ENCODE measurements around the gene RAB3GAP1.

RAB3GAP1 gene

DNA sequence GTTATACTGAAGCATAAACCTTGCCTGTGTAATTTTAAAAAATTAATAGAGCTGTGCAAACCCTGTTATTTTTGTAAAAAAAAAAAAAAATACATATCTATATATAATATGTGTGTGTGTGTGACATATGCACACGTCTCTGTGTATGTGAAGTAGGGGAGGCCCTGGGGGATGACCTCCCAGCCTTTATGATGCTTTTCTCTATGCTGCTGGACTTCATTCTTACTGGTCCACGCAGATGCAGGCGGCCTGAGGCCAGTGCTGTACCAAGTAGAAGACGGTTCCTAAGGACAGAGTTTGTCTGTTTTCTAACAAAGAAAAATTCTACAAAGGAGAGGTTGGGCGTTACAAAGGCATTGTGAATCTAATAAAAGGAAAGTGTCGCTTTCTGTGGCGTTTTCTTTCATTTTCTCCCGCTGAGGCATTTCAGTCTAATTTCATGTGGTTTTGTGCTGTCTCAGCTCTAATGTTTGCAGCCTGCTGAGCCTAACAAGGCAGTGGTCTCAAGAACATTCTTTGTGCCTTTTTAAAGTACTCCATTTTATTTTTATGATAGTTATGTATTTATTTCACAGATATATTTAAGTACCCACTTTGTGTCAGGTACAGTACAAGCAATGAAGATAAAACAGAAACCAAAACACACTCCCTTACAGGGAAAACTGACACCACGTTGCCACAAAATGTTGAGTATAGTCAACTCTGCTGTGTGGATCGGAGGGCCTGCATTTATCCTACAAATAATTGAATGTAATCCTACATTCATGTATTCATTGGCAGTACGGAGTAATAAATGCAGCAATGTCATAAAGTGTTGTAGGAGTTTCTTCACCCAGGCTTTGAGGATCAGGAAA, 118.0 kb downstream of the RAB3GAP1 start:
- DNase-seq = no peak

DNA sequence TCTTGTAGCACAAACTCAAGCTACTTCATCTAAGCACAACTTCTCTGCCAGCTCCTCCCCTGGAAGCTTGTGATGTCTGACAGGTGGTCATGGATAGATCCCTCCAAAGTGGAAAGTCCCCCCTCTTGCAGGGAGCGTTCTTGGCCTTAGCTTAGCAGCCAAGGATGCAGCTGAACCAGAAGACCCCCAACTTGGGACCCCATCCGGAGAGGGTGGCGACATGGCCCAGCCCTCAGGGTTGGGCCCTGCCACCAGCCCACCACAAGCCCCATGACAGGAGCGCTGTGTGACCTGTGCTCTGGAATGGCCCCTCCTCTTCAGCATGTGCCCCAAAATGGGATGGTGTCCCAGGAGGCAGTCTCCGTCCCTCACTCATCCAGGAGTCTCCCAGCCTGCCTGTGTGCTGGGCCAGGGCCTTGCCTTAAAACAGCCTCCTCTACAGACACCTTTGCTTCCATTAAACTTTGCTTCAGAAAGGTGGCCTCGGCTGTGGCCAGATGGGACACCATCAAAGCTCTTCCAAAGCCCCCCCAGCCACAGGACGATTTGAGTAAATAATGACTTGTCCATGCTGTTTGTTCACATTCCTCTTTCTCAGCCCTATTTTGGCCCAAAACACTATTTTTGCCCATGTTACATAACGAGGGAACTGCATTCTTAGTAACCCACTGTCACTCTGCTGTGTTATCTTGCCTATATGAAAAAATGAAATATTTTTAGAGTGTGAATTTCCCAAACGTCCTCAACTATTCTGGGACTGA, 122.1 kb downstream of the RAB3GAP1 start:
- no peak for DNase-seq

DNA sequence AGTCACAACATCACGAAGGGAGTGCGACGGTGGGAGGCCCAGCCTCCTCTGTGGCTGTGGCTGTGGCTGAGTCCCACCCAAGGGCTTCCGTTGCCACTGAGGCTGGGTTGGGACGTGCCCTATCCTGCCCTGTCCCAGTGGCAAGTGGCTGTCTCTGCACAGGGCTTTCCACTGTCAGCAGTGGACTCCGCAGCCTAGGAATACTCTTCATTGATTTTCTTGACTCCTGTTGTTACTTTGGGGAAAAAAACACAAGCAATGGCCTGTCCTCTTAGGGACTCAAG, 122.7 kb downstream of the RAB3GAP1 start:
- DNase-seq = no peak

DNA sequence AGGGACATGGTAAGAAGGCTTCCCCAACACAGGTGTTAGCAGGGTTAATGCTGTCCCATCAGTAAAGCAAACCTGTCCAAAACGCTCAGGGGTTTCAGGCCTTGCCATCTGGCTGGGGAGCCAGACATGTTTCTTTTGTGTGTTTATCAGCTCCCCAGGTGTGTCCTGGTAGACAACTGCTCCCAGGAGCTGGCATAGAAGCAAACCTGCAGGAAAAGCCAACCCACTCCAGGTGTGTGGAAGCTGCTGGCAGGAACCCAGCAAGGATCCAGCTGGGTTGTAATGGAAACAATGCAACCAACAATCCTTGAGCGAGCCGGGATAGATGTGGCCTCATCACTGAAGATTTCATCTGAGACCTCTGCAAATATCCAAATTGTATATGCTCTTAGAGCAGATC, 123.1 kb downstream of the RAB3GAP1 start:
- DNase-seq = no peak

DNA sequence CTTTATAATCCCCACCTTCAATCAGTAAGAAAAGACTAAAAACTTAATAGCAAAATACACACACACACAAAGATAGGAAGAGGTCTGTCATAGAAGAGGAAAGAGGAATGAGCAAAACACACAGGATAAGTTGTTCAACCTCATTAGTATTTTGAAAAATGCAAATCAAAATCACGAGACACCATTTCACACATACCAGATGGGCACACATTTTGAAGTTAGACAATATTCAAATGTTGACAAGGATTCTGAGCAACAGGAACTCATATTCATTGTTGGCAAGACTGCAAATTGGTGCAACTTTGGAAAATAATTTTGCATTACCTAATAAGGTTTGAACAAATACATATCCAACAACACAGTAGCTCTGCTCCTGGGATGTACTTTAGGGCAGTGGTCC, 127.6 kb downstream of the RAB3GAP1 start:
- no peak for DNase-seq

DNA sequence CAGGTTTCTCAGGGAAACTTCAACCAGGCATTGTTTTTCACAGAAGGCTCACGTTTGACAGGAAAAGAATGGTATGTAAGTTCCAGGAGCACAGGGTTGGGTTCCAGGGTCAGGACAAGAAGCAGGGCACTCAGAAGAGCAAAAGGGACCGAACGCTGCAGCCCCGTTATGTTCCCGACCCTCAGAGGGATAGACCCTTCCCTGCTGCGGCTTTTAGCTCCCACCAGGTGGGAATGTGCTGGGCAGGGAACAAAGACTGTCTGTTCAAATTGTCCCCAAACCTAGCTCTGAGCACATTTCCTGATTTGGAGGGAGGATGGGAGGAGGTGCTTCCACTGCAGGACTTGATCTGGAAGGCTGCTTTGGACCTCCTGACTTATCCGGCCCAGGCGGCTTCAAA, 130.1 kb downstream of the RAB3GAP1 start:
- no peak for DNase-seq

DNA sequence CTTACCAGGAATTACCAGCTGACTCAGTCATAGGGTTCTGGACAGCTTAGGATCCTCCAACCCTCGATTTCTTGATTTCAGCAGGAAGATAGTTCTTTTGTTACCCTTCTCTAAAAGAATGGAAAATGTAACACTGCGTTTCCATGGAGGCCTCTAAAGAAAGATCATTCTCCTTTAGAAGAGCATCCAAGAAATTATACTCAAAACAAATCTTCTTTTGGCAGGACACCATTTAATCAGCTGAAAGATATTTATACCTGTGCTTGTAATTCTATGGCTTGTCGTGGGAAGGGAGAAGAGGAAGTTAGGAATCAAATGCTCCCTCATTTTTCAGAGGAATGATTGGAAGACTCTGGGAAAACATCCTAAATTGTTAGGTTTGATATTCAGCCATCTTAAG, 130.5 kb downstream of the RAB3GAP1 start:
- no peak for DNase-seq

DNA sequence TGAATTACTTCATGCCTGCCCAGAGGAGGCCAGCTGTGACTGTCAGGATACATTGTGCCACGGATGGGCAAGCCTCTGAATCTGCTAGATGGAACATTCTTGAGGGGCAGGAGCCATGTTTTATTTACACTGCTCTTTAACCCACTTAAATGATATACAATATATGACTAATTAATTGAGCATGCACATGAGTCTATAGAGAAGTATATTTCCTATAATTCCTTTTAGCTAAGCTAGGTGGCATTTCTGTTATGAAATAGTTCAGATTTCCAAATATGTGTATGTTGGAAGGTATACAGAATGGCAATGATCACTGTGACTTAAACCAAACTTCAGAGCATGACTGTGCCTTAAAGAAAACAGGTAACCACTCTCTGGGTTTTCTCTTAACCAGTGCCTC, 131.7 kb downstream of the RAB3GAP1 start:
- no peak for DNase-seq

DNA sequence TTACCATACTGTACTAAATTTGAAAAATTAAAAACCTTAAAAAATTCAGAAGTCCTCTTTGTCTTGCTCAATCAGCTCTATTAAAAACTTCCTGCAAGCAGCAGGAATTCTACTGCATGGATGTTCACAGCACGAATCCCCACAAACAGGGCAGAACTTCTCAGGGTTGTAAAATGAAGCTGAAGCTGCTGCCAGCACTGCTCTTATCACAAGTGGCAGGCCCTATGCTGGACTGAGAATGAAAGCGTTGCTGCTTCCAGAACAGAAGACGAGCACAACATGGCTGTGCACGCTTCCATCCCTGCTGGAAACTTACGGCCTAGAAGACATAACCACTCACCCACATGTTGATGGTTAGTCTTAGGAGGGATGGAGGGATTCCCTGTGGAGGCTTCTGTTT, 134.0 kb downstream of the RAB3GAP1 start:
- no peak for DNase-seq

DNA sequence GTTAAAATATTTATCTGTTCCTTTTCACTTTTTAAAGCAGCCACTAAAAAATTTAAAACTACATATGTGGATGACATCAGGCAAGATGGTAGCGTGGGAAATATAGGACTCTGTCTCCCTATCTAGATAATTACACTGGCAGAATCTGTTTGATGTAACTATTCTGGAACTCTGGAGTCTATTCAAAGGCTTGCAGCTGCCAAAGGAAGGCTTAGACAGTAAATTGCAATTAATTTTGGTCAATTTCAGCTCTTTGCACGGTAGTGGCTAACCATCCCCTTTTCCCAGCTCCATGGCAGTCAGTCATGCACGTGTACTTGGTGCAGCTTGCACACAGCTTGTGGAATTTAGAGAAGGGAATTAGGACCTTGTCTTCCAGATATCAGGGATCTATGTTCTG, 135.2 kb downstream of the RAB3GAP1 start:
- DNase-seq = no peak

DNA sequence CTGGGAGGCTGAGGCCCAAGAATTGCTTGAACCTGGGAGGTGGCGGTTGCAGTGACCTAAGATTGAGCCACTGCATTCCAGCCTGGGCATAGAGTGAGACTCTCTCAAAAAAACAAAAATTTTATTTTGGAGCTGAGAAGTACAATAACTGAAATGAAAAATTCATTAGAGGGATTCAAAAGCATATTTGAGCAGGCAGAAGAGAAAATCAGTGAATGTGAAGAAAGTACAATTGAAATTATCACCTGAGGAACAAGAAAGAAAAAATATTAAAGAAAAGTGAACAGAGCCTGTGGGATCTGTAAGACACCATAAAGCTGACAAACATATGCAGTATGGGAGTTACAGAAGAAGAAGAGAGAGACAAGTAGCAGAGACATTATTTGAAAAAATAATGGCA, 137.1 kb downstream of the RAB3GAP1 start:
- DNase-seq = no peak

DNA sequence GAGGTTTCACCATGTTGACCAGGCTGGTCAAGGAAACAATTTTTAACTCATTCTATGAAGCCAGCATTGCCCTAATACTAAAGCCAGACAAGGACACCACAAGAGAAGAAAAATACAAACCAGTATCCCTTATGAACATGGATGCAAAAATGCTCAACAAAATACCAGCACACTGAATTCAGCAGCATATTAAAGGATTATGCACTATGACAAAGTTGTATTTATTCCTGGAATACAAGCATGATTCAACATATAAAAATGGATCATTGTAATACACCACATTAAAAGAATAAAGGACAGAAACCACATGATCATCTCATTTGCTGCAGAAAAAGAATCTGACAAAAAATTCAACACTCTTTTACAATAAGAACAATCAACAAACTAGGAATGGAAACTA, 138.7 kb downstream of the RAB3GAP1 start:
- DNase-seq = no peak

DNA sequence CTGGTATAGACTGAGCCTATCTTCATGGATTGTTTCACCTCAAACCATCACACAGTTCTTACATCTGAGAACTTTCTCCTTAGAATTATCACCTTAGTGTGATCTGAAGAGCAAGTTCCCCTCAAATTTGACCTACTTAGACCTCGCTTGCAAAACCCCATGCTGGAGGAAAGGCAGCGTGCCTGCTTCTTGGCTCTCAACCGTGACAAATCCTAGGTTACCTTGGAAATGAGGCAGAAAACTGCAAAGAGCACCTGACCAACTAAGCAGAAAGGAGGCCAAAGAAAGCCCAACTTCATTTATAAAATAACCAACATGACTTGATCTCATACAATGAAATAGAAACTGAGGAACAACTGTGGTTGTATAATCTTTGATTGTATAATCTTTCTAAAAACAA, 146.4 kb downstream of the RAB3GAP1 start:
- DNase-seq = no peak

DNA sequence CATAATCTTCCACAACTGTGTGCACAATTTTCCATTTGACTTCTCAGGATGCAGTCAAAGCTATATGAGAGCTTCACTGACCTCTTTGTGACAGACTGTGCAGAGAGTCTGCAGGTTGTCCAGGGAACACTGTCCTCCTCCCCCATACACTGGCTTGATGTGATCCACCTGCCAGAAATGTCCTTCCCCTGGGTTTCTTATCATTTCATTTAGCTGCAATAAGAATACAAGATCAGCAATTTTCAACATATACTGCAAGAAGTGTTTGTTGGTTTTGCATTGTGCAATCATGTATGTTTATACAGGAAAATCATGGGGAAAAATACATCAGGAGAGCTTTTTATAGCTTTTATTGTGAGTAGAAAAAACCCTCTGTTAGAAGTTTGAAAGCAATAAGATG, 150.7 kb downstream of the RAB3GAP1 start:
- no peak for DNase-seq

DNA sequence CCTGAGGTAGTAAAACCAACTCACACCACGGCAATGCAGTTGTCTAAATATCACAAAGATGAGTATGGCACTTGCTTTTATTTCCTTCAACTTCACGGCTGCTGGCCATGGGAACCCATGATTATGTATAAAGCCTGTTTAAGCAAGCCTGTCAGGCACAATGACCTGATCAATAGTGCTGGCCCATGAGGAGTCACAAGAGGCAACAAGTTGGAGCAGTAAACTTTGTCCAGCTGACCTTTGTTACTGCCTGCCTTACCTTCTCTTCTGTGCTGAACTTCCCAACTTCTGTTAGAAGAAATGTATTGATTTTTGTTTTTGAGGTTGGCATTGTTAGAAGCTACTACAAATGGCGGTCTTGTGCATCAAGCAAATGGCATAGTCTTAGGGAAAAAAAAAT, 151.9 kb downstream of the RAB3GAP1 start:
- DNase-seq = no peak

DNA sequence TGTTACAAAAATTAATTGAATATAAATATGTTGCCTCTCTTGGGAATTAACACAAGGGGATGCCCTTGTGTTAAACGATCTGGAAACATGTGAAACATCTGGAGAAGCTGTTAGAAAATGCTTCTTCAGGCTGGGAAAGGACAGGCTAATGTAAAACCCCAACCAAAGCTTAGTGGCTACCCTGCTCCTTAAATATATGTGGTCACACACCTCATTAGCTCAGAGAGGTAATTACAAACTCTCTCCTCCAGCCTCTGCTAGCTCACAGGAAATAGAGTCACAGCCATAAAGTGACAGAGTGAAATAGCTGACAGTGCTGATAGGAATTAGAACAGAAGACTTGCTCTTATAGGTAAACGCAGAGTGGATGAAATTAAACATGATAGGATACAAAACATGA, 155.9 kb downstream of the RAB3GAP1 start:
- DNase-seq = no peak

DNA sequence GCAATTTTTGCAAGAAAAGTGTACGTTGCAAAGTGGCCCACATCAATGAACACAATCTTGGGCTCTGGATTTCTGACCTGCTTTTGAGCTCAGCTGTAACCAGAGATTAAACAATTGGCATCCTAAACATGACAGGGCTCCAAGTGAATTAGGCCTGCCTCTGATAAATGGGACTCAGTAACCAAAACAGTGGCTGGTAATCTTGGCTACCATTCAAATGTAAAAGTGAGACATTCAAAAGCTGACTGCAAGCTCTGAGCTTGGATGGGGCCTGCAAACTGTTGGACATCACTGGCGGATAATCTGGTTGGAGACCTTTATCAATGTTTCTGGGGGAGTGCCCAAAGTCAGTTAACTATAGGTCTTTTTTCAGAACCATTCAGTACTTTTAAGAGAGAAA, 160.7 kb downstream of the RAB3GAP1 start:
- no peak for DNase-seq

DNA sequence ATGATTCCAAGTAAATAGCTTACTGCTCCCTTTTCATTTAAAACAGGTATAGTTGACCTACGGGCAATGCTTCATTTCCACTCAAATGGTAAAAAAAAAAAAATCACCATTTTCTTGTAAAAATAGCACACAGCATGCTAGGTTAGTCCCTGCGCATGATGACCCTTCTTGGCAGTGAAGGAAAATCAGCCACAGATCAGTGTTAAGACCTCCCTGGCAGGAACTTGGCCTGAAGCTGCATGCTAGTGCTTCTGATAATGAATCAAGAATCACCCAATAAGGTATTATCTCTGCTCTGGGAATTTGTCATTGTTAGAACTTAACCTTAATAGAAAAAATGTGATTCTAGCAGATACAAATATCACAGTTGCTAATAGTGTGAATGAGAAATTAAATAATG, 166.3 kb downstream of the RAB3GAP1 start:
- DNase-seq = no peak

DNA sequence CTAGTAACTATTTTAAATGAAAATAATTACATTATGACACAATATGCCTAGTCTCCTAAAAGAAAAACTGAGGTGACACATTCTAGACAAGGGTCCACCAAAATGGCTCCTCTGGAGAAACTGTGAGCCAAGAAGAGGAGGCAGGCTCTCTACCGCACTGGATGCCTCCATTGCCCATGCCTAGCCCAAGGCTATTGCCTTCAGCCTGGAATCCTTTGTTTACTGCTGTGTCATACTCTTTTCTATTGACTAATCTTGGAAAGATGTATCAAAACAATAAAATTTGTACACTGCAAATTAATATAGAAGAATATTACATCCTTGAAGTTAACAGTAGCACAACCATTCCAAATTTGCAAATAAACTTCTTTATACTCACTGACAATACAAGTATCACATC, 167.1 kb downstream of the RAB3GAP1 start:
- DNase-seq = no peak
